GM21390 (cell line): ENCODE data around the gene SLC39A11.
"Not testable (repeated sequence)": the region's sequence is repeated elsewhere in the genome, so short reads cannot be mapped to it uniquely, and the experiment has no call there.

Source experiments
- ATAC-seq: cut with Tn5 transposase; IDR thresholded peaks from one replicate; pipeline ENCODE4 v1.9.1; 2021; ENCODE audit not compliant: unreplicated experiment

SLC39A11 gene

GRCh38 chr17:72804949-72805707, 287.4 kb downstream of the SLC39A11 start:
- ATAC-seq, result no peak

- ATAC-seq, result no peak
Observed at GRCh38 chr17:72802726-72803125, 289.8 kb downstream of the SLC39A11 start.

- ATAC-seq, result no peak
Observed at GRCh38 chr17:72797142-72797541, 295.3 kb downstream of the SLC39A11 start.

GRCh38 chr17:72795941-72796340, 296.5 kb downstream of the SLC39A11 start:
- ATAC-seq, result no peak

- ATAC-seq, result no peak
Observed at GRCh38 chr17:72794152-72794551, 298.3 kb downstream of the SLC39A11 start.

- ATAC-seq, result no peak
Observed at GRCh38 chr17:72792771-72793170, 299.7 kb downstream of the SLC39A11 start.

GRCh38 chr17:72790190-72790589, 302.3 kb downstream of the SLC39A11 start:
- no peak for ATAC-seq

- ATAC-seq, result no peak
Observed at GRCh38 chr17:72789711-72790110, 302.8 kb downstream of the SLC39A11 start.

- ATAC-seq, result no peak
Observed at GRCh38 chr17:72788950-72789585, 303.4 kb downstream of the SLC39A11 start.

- no peak for ATAC-seq
Observed at GRCh38 chr17:72786209-72786608, 306.3 kb downstream of the SLC39A11 start.

GRCh38 chr17:72782985-72783701, 309.3 kb downstream of the SLC39A11 start:
- no peak for ATAC-seq

- ATAC-seq, result not testable (repeated sequence)
Observed at GRCh38 chr17:72782437-72782836, 310.1 kb downstream of the SLC39A11 start.

GRCh38 chr17:72778169-72779151, 314.0 kb downstream of the SLC39A11 start:
- no peak for ATAC-seq

GRCh38 chr17:72775919-72776318, 316.6 kb downstream of the SLC39A11 start:
- ATAC-seq, result no peak

- no peak for ATAC-seq
Observed at GRCh38 chr17:72775237-72775636, 317.3 kb downstream of the SLC39A11 start.

- ATAC-seq, result no peak
Observed at GRCh38 chr17:72774236-72774635, 318.3 kb downstream of the SLC39A11 start.

- ATAC-seq, result not testable (repeated sequence)
Observed at GRCh38 chr17:72773225-72773624, 319.3 kb downstream of the SLC39A11 start.

GRCh38 chr17:72772331-72772821, 320.1 kb downstream of the SLC39A11 start:
- ATAC-seq, result no peak

- ATAC-seq, result no peak
Observed at GRCh38 chr17:72771734-72772133, 320.8 kb downstream of the SLC39A11 start.

- no peak for ATAC-seq
Observed at GRCh38 chr17:72766761-72767356, 325.6 kb downstream of the SLC39A11 start.
